Ureter (tissue), 1 donor: ENCODE measurements around the gene EXOC4. TPM values are rescaled to one million over a fixed set of nuclear protein-coding genes. Genes with fewer than 3 reads are reported as not detected.
"Not testable (repeated sequence)": the region's sequence is repeated elsewhere in the genome, so short reads cannot be mapped to it uniquely, and the experiment has no call there.

Source experiments
- DNase-seq: peaks from one replicate; pipeline ENCODE4 v3.0.0-alpha.2; 2020; ENCODE audit warnings: low spot score
- total RNA-seq: library from RNA; stranded (reverse); gene quantifications from one replicate; pipeline ENCODE4 v1.2.4, GENCODE V29; 2023
- donor health status: DM: yes; HTN: yes; CAD: no.

Gene EXOC4
- total RNA-seq, 1 donor from 2014 or later, result 145 TPM

- DNase-seq, result no peak
These were observed 22.7 kb downstream of the EXOC4 start for GRCh38 chr7:133275446-133276095.

DNA sequence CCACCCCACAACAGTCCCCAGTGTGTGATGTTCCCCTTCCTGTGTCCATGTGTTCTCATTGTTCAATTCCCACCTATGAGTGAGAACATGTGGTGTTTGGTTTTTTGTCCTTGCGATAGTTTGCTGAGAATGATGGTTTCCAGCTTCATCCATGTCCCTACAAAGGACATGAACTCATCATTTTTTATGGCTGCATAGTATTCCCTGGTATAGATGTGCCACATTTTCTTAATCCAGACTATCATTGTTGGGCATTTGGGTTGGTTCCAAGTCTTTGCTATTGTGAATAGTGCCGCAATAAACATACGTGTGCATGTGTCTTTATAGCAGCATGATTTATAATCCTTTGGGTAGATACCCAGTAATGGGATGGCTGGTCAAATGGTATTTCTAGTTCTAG lies 26.1 kb downstream of the EXOC4 start:
- DNase-seq, result not testable (repeated sequence)

- no peak for DNase-seq
These were observed 29.2 kb downstream of the EXOC4 start for GRCh38 chr7:133282094-133282493.

GRCh38 chr7:133284092-133284491 lies 31.2 kb downstream of the EXOC4 start:
- DNase-seq, result no peak

- no peak for DNase-seq
These were observed 36.1 kb downstream of the EXOC4 start for GRCh38 chr7:133288970-133289369.

GRCh38 chr7:133290041-133290440 lies 37.2 kb downstream of the EXOC4 start:
- DNase-seq, result no peak

- no peak for DNase-seq
These were observed 37.9 kb downstream of the EXOC4 start for GRCh38 chr7:133290676-133291333.

GRCh38 chr7:133292631-133293030 lies 39.8 kb downstream of the EXOC4 start:
- no peak for DNase-seq

GRCh38 chr7:133293384-133294160 lies 40.7 kb downstream of the EXOC4 start:
- DNase-seq, result no peak

- no peak for DNase-seq
These were observed 41.4 kb downstream of the EXOC4 start for GRCh38 chr7:133294234-133294633.

- no peak for DNase-seq
These were observed 42.6 kb downstream of the EXOC4 start for GRCh38 chr7:133295484-133295883.

GRCh38 chr7:133297093-133297492 lies 44.2 kb downstream of the EXOC4 start:
- DNase-seq, result no peak

DNA sequence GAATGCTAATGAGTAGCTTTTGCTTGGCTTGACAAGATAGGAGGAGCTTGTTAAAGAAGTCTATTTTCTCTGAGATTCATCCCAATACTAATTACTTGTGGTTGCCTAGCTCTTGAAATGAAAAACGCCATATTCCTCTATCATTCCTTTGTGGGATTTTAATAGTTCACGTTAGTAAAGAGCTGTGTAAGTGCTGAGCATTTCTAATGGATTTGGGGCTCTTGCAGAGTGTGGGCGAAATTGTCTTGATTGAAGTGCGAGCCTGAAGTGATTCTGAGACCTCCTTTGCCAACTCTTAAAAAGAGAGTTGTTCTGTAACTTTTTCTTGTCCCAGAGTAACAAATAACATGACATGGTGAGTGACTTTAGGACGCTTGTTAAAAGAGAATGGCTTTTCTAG lies 45.2 kb downstream of the EXOC4 start:
- no peak for DNase-seq

DNA sequence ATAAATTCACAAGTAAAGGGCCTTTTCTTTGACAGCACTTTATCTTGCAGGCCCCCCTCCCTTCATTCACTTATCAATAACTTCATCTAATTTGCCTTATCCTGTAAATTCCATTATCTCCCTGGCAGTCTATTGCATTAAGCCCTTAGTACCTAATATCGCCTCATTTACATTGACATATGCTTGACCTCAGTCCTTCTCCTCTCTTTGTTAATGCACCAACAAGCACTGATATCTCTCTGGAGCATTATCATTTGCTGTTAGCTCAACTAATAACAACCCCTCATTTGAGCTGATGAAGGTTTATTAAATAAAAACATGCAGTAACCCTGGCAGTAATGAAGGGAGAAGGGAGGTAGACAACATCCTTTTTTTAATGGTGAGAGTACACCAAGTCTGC lies 46.8 kb downstream of the EXOC4 start:
- DNase-seq, result no peak

DNA sequence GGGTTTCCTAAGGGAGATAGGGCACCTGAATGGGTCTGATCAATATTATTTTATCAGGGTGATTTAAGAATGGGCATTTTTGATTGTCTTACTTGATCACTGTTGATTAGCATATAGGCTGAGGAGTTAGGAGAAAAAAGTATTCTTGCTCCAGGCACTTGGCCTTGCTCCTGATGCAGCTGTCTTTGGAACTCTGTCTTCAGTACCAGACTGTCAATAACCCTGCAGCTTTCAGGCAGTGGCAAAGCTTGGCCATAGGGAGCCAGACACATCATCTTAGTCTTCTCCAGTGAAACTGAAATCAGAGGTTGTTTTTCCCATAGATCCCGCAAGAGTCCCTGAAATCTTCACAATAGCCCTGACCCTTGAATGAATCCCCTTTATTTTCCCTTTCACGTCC lies 47.2 kb downstream of the EXOC4 start:
- no peak for DNase-seq

- no peak for DNase-seq
These were observed 47.9 kb downstream of the EXOC4 start for GRCh38 chr7:133300811-133301210.

DNA sequence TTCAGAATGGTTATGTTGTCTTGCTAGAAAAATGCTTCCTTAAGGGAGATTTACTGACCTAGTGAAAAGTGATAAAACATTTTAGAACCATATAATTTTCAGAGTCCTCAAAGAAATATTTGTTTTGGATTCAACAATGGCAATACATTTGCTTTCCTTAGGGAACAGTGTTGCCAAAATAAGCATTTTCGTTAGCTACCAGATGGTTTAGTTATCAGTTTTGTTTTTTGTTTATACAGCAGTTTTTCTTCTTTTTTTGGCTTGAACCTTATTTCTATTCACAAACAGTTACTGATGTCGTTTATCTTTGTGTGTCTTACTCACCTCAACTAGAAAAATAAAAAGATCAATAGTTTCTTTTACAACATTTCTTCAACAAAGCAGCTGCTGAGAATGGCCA lies 48.6 kb downstream of the EXOC4 start:
- DNase-seq, result no peak

GRCh38 chr7:133303372-133303771 lies 50.5 kb downstream of the EXOC4 start:
- no peak for DNase-seq

DNA sequence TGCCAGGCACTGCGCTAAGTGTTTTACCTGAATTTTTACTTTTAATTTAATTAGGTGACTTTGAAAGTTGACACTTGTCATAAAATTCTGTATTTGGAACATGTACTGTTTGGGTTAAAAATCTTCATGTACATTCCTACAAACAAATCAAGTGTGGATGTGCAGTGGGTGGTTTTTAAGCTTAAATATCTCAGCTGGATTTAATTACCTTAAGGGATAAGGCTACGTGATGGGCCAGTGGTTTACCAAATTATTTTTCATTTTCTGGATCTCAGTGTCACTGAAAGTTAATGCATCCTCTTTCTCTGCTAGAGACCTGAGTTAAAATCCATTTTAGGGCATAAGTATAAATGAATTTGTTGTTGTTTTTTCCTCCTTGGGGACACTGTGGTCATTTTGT lies 51.1 kb downstream of the EXOC4 start:
- no peak for DNase-seq

GRCh38 chr7:133309333-133309732 lies 56.5 kb downstream of the EXOC4 start:
- no peak for DNase-seq

- DNase-seq, result no peak
These were observed 57.5 kb downstream of the EXOC4 start for GRCh38 chr7:133310232-133310862.

- DNase-seq, result no peak
These were observed 60.7 kb downstream of the EXOC4 start for GRCh38 chr7:133313575-133313974.
